GM12878 (cell line): Measurements from ENCODE around the gene CHAT. TPM values are rescaled to one million over a fixed set of nuclear protein-coding genes. Genes with fewer than 3 reads are reported as not detected.

Experiments
- ATAC-seq: fragments of 200-7000 bp; cut with Tn5 transposase; 3 replicates; pipeline ENCODE4 v1.9.1; 2020; ENCODE audit warnings: mild to moderate bottlenecking, moderate library complexity
- BruUV-seq: library from RNA; stranded (reverse); fragments of 400-500 nt; replicated peaks from 2 replicates; lab custom pipeline; 2021; lab: Mats Ljungman, UMichigan
- CTCF ChIA-PET: fragments of 300-600 bp; sonication (Branson Sonifier 250); formaldehyde crosslinking; extraction: SDS; loops from one replicate; lab custom pipeline; 2021; ENCODE audit warnings: inconsistent platforms; lab: Yijun Ruan, JAX
- POLR2A ChIA-PET: fragments of 350-600 bp; formaldehyde crosslinking; extraction: SDS; loops from one replicate; lab custom pipeline; 2021; ENCODE audit warnings: inconsistent platforms; lab: Charles Lee
- RAD21 ChIA-PET: fragments of 300-600 bp; sonication (Branson Sonifier 250); formaldehyde crosslinking; loops from one replicate; lab custom pipeline; 2023; ENCODE audit warnings: antibody characterized with exemption; ENCODE audit not compliant: unreplicated experiment; lab: Charles Lee
- SMC1A ChIA-PET: fragments of 300-600 bp; sonication (Branson Sonifier 250); formaldehyde crosslinking; loops from one replicate; lab custom pipeline; 2023; ENCODE audit not compliant: unreplicated experiment, uncharacterized antibody; lab: Charles Lee
- DNase-seq: peaks from one replicate; pipeline ENCODE4 v3.0.0-alpha.2; 2011; ENCODE audit warnings: low read depth, low spot score
- FAIRE-seq: peaks from 3 replicates; lab custom pipeline; 2011; peaks lifted over from hg19 to GRCh38; lab: Jason Lieb, UNC
- H2AFZ ChIP-seq: 2 replicates; pipeline ENCODE4 v1.6.0; 2011; ENCODE audit warnings: low read depth, low read length, control low read depth; ENCODE audit not compliant: control insufficient read depth
- H3K27ac ChIP-seq: 2 replicates; pipeline ENCODE4 v1.5.1; 2011; ENCODE audit warnings: control low read depth; ENCODE audit not compliant: control insufficient read depth, insufficient read depth
- H3K27me3 ChIP-seq, 2 experiments: replicated peaks in 1 of 2; 2 replicates each; pipeline versions ENCODE4 v1.6.0 to v1.6.1; 2011; ENCODE audit warnings: low read length in 1 of 2; ENCODE audit not compliant: control insufficient read depth in 2 of 2, insufficient read depth in 2 of 2
- H3K36me3 ChIP-seq, 2 experiments: 2 replicates each; pipeline ENCODE4 v1.5.1; 2011; ENCODE audit warnings: low read length in 1 of 2; ENCODE audit not compliant: control insufficient read depth in 2 of 2, insufficient read depth in 2 of 2
- H3K4me1 ChIP-seq: 2 replicates; pipeline ENCODE4 v1.6.1; 2011; ENCODE audit warnings: mild to moderate bottlenecking, low read length, moderate library complexity, mixed read lengths; ENCODE audit not compliant: control insufficient read depth, insufficient read depth
- H3K4me2 ChIP-seq: 2 replicates; pipeline ENCODE4 v1.6.0; 2011; ENCODE audit warnings: control low read depth; ENCODE audit not compliant: control insufficient read depth, insufficient read depth
- H3K4me3 ChIP-seq: fragments of 200-600 bp; sonication (generic); 2 replicates; pipeline ENCODE4 v1.5.1; 2016
- H3K79me2 ChIP-seq: 2 replicates; pipeline ENCODE4 v1.6.0; 2011; ENCODE audit warnings: low read length; ENCODE audit not compliant: control insufficient read depth, insufficient read depth
- H3K9ac ChIP-seq: 2 replicates; pipeline ENCODE4 v1.8.0; 2011; ENCODE audit warnings: low read length, control low read depth, mixed read lengths; ENCODE audit not compliant: control insufficient read depth, insufficient read depth
- H3K9me3 ChIP-seq: replicated peaks from 3 replicates; pipeline ENCODE4 v1.5.1; 2011; ENCODE audit warnings: mild to moderate bottlenecking, low read length; ENCODE audit not compliant: control insufficient read depth, insufficient read depth
- H4K20me1 ChIP-seq: 2 replicates; pipeline ENCODE4 v1.6.0; 2011; ENCODE audit not compliant: control insufficient read depth, insufficient read depth
- CHD4 ChIP-seq: fragments of 200-600 bp; sonication (generic); IDR thresholded peaks from 2 replicates; pipeline ENCODE4 v1.6.1; 2016; ENCODE audit warnings: mild to moderate bottlenecking
- DPF2 ChIP-seq: fragments of 450-650 bp; IDR thresholded peaks from 2 replicates; pipeline ENCODE4 v1.6.1; 2017; ENCODE audit warnings: mild to moderate bottlenecking
- EP300 ChIP-seq, 2 experiments: fragments of 150-350 bp in 1 of 2; IDR thresholded peaks; 2 replicates each; pipeline ENCODE4 v1.6.1; 2011 to 2012; ENCODE audit warnings: low read depth in 2 of 2, low read length in 2 of 2, borderline replicate concordance in 1 of 2, improper control_type of control experiment in 1 of 2, inconsistent platforms in 1 of 2; ENCODE audit not compliant: control insufficient read depth in 1 of 2
- ESRRA ChIP-seq: IDR thresholded peaks from 2 replicates; pipeline ENCODE4 v1.6.1; 2012; ENCODE audit warnings: mild to moderate bottlenecking, low read length, improper control_type of control experiment
- EZH2 ChIP-seq: IDR thresholded peaks from 2 replicates; pipeline ENCODE4 v1.6.1; 2012; ENCODE audit warnings: low read depth, mild to moderate bottlenecking, control low read depth, inconsistent platforms, low read length, borderline replicate concordance; ENCODE audit not compliant: control insufficient read depth
- FOS ChIP-seq: IDR thresholded peaks from 3 replicates; pipeline ENCODE4 v1.6.1; 2011; ENCODE audit warnings: borderline replicate concordance; ENCODE audit not compliant: insufficient read length; ENCODE audit errors: extremely low read depth
- HDGF ChIP-seq: fragments of 450-650 bp; IDR thresholded peaks from 2 replicates; pipeline ENCODE4 v1.6.1; 2016; ENCODE audit warnings: antibody characterized with exemption
- NBN ChIP-seq: fragments of 450-650 bp; IDR thresholded peaks from 2 replicates; pipeline ENCODE4 v1.6.1; 2016
- POLR2AphosphoS2 ChIP-seq: IDR thresholded peaks from 2 replicates; pipeline ENCODE4 v1.6.1; 2011; ENCODE audit warnings: low read depth, mild to moderate bottlenecking, low read length, improper control_type of control experiment, moderate library complexity
- SMAD5 ChIP-seq: IDR thresholded peaks from 2 replicates; pipeline ENCODE4 v1.6.1; 2016; ENCODE audit warnings: antibody characterized with exemption, low read depth
- SRF ChIP-seq, 2 experiments: IDR thresholded peaks; 2 replicates each; pipeline ENCODE4 v1.6.1; 2011; ENCODE audit warnings: low read depth in 2 of 2, low read length in 2 of 2, mild to moderate bottlenecking in 1 of 2, moderate library complexity in 1 of 2
- STAT3 ChIP-seq: IDR thresholded peaks from 2 replicates; pipeline ENCODE4 v1.6.1; 2011; ENCODE audit warnings: low read depth, low read length, improper control_type of control experiment
- WRNIP1 ChIP-seq: IDR thresholded peaks from 2 replicates; pipeline ENCODE4 v1.6.1; 2011; ENCODE audit warnings: low read depth, low read length, improper control_type of control experiment, borderline replicate concordance
- ZNF384 ChIP-seq: IDR thresholded peaks from 2 replicates; pipeline ENCODE4 v1.6.1; 2012; ENCODE audit warnings: low read depth, mild to moderate bottlenecking, low read length, improper control_type of control experiment, borderline replicate concordance
- WGBS: methylation state at CpG from one replicate; pipeline ENCODE4 v1.1.6; 2016; ENCODE audit warnings: low lambda C conversion rate; ENCODE audit not compliant: insufficient replicate concordance, insufficient coverage; ENCODE audit errors: missing lambda C conversion rate; 5-methylcytosine and 5-hydroxymethylcytosine counted together
- in situ Hi-C: fragments of 300-500 bp; cut with MboI; formaldehyde crosslinking; loops from 9 replicates; pipeline ENCODE4 v1.14.3; 2018; ENCODE audit warnings: mixed read lengths
- intact Hi-C: fragments of 100-400 bp; cut with micrococcal nuclease; formaldehyde crosslinking; loops from one replicate; pipeline ENCODE4 v1.14.2; 2022; ENCODE audit not compliant: unreplicated experiment
- polyA plus RNA-seq, 11 experiments: library from polyadenylated mRNA; depleted of rRNA in 4 of 11; unstranded in 6 of 11; stranded (reverse) in 5 of 11; fragments of >200 nt; fragmentation: Nextera tagmentation in 4 of 11; fragmentation: Illumina TruSeq in 1 of 11; extraction: Ambion mirVana in 4 of 11; extraction: Trizol in 1 of 11; gene quantifications; 1 replicate in 1 of 11; 2 replicates in 10 of 11; pipeline versions ENCODE4 v1.2.1 to v1.2.3, GENCODE V29; 2011 to 2016; ENCODE audit warnings: inconsistent platforms in 2 of 11, missing spikeins in 2 of 11, low read depth in 1 of 11
- total RNA-seq, 4 experiments: library from RNA; depleted of rRNA in 3 of 4; stranded (reverse); fragments of >200 nt in 3 of 4; fragmentation: Illumina TruSeq in 1 of 4; extraction: Trizol in 1 of 4; gene quantifications; 2 replicates each; pipeline versions ENCODE4 v1.2.1 to v1.2.3, GENCODE V29; 2013 to 2021
- TF ChIP-seq, protein P1 (sequence below): IDR thresholded peaks from 2 replicates; pipeline ENCODE4 v1.6.1; 2012; ENCODE audit warnings: low read depth, low read length, improper control_type of control experiment
- TF ChIP-seq, protein P2 (sequence below): IDR thresholded peaks from 2 replicates; pipeline ENCODE4 v1.6.1; 2012; ENCODE audit warnings: mild to moderate bottlenecking, low read depth, low read length

Gene CHAT
- total and polyA plus RNA-seq, 10 of the 15 experiments (the other 5 are each of a cell fraction or from before 2014, with no cell fraction given) = not detected

DNA sequence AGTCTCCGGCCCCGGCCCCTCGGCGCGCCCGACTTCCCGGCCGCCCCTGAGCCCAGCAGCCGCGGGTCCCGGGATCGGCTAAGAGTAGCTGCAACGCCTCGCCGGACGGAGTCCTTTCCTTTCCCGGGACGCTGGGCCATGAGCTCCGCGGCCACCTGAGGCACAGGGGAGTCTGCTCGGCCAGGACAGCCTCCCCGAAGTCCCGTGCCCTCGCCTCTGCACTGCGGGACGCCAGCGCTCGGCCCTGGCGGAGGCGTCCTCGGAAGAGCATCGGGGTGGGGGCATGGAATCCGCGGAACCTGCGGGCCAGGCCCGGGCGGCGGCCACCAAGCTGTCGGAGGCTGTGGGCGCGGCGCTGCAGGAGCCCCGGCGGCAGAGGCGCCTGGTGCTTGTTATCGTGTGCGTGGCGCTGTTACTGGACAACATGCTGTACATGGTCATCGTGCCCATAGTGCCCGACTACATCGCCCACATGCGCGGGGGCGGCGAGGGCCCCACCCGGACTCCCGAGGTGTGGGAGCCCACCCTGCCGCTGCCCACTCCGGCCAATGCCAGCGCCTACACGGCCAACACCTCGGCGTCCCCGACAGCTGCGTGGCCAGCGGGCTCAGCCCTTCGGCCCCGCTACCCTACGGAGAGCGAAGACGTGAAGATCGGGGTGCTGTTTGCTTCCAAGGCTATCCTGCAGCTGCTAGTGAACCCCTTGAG is 3.2 kb upstream of the CHAT start:
- no peak for DNase-seq
- H3K4me3 ChIP-seq = no peak overlapping the region
- H3K36me3 ChIP-seq = no peaks in the 10 kb centered on the region
- no peaks in the 10 kb centered on the region for H3K79me2 ChIP-seq
- H3K27me3 ChIP-seq = peaks cover 15 to 30% of the 10 kb centered on the region in 2 experiments
- ChIA-PET CTCF (interaction anchor here (1.0 kb wide), 1 partner anchor 70 kb away, joined by 3 read pairs; no protein-coding TSS in a partner anchor), POLR2A (no interaction called here), SMC1A (no interaction called here), RAD21 (interaction anchor here (0.5 kb wide), 1 partner anchor 57 kb away, joined by 3 read pairs; no protein-coding TSS in a partner anchor)
- ATAC-seq = no peak
- H3K4me2 ChIP-seq = no peak overlapping the region
- no peak overlapping the region for H3K9ac ChIP-seq
- peaks cover 4% of the 10 kb centered on the region; the same call in 1 of the 3 replicates for H3K9me3 ChIP-seq
- no peaks in the 10 kb centered on the region for H4K20me1 ChIP-seq
- FAIRE-seq = no peak
- no peaks in the 10 kb centered on the region for H3K4me1 ChIP-seq
- no peak overlapping the region for H3K27ac ChIP-seq
- in situ Hi-C loops = no loop called here
- 74% methylated on average over 64 of the region's 72 CpGs for WGBS
- no peak overlapping the region for H2AFZ ChIP-seq
- intact Hi-C loops = no loop called here
- no peak for TF ChIP-seq ZNF384
- no peak for TF ChIP-seq HDGF
- no peak for TF ChIP-seq EP300 (IDR thresholded peaks at IDR 0.05; ENCODE audit: borderline replicate concordance in 1 of 2, control insufficient read depth in 1 of 2, low read depth in 2 of 2, low read length in 2 of 2)
- no peak for TF ChIP-seq NBN
- TF ChIP-seq STAT3 = no peak
- TF ChIP-seq ESRRA = no peak
- no peak for TF ChIP-seq WRNIP1
- no peak for TF ChIP-seq POLR2AphosphoS2
- TF ChIP-seq SMAD5 = no peak
- no peak for TF ChIP-seq EZH2
- no peak for TF ChIP-seq FOS
- no peak for TF ChIP-seq SRF (IDR thresholded peaks at IDR 0.05; ENCODE audit: low read depth in 2 of 2, low read length in 2 of 2)
- no peak for TF ChIP-seq DPF2
- TF ChIP-seq, protein P1, sequence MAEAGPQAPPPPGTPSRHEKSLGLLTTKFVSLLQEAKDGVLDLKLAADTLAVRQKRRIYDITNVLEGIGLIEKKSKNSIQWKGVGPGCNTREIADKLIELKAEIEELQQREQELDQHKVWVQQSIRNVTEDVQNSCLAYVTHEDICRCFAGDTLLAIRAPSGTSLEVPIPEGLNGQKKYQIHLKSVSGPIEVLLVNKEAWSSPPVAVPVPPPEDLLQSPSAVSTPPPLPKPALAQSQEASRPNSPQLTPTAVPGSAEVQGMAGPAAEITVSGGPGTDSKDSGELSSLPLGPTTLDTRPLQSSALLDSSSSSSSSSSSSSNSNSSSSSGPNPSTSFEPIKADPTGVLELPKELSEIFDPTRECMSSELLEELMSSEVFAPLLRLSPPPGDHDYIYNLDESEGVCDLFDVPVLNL = no peak
- no peak for TF ChIP-seq CHD4
- TF ChIP-seq, protein P2, sequence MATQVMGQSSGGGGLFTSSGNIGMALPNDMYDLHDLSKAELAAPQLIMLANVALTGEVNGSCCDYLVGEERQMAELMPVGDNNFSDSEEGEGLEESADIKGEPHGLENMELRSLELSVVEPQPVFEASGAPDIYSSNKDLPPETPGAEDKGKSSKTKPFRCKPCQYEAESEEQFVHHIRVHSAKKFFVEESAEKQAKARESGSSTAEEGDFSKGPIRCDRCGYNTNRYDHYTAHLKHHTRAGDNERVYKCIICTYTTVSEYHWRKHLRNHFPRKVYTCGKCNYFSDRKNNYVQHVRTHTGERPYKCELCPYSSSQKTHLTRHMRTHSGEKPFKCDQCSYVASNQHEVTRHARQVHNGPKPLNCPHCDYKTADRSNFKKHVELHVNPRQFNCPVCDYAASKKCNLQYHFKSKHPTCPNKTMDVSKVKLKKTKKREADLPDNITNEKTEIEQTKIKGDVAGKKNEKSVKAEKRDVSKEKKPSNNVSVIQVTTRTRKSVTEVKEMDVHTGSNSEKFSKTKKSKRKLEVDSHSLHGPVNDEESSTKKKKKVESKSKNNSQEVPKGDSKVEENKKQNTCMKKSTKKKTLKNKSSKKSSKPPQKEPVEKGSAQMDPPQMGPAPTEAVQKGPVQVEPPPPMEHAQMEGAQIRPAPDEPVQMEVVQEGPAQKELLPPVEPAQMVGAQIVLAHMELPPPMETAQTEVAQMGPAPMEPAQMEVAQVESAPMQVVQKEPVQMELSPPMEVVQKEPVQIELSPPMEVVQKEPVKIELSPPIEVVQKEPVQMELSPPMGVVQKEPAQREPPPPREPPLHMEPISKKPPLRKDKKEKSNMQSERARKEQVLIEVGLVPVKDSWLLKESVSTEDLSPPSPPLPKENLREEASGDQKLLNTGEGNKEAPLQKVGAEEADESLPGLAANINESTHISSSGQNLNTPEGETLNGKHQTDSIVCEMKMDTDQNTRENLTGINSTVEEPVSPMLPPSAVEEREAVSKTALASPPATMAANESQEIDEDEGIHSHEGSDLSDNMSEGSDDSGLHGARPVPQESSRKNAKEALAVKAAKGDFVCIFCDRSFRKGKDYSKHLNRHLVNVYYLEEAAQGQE = no peak
- TF ChIP-seq, all 136 proteins: peak for 0
- BruUV-seq = no TSS peak
